HG03159 (cell line): ENCODE measurements around the gene CAPN2.
A peak's percentile ranks its signal among the peaks of the same experiment; 100 is the strongest.

Source experiments
- ATAC-seq: cut with Tn5 transposase; IDR thresholded peaks from one replicate; pipeline ENCODE4 v1.9.1; 2021; ENCODE audit warnings: mild to moderate bottlenecking, moderate library complexity; ENCODE audit not compliant: unreplicated experiment

The CAPN2 gene

GRCh38 chr1:223702735-223703667, 9.3 kb upstream of the CAPN2 start:
- ATAC-seq, result no peak

- ATAC-seq, result no peak
These were observed 8.7 kb upstream of the CAPN2 start for GRCh38 chr1:223703668-223704013.

GRCh38 chr1:223704921-223705878, 7.1 kb upstream of the CAPN2 start:
- no peak for ATAC-seq

GRCh38 chr1:223706077-223706973, 6.0 kb upstream of the CAPN2 start:
- no peak for ATAC-seq

- ATAC-seq, result no peak
These were observed 4.9 kb upstream of the CAPN2 start for GRCh38 chr1:223707256-223708000.

- ATAC-seq, result no peak
These were observed 4.4 kb upstream of the CAPN2 start for GRCh38 chr1:223708001-223708359.

GRCh38 chr1:223708651-223709268, 3.6 kb upstream of the CAPN2 start:
- no peak for ATAC-seq

- ATAC-seq, result no peak
These were observed 2.7 kb upstream of the CAPN2 start for GRCh38 chr1:223709598-223709997.

GRCh38 chr1:223710179-223711133, 1.9 kb upstream of the CAPN2 start:
- no peak for ATAC-seq

GRCh38 chr1:223711173-223711572, 1.2 kb upstream of the CAPN2 start:
- ATAC-seq, result no peak

- ATAC-seq, result no peak
These were observed 569 bp upstream of the CAPN2 start for GRCh38 chr1:223711747-223712193.

GRCh38 chr1:223712850-223713474, 623 bp downstream of the CAPN2 start:
- ATAC-seq, result peak; percentile 31

- no peak for ATAC-seq
These were observed 1.4 kb downstream of the CAPN2 start for GRCh38 chr1:223713546-223714420.

- no peak for ATAC-seq
These were observed 2.0 kb downstream of the CAPN2 start for GRCh38 chr1:223714421-223714724.

GRCh38 chr1:223714849-223715603, 2.7 kb downstream of the CAPN2 start:
- ATAC-seq, result no peak

- ATAC-seq, result no peak
These were observed 3.3 kb downstream of the CAPN2 start for GRCh38 chr1:223715604-223716172.
